ENCODE data around the gene FYB2. TPM values are rescaled to one million over a fixed set of nuclear protein-coding genes. Genes with fewer than 3 reads are reported as not detected.

The FYB2 gene
- total RNA-seq, 4 donors from 2014 or later = not detected

DNA sequence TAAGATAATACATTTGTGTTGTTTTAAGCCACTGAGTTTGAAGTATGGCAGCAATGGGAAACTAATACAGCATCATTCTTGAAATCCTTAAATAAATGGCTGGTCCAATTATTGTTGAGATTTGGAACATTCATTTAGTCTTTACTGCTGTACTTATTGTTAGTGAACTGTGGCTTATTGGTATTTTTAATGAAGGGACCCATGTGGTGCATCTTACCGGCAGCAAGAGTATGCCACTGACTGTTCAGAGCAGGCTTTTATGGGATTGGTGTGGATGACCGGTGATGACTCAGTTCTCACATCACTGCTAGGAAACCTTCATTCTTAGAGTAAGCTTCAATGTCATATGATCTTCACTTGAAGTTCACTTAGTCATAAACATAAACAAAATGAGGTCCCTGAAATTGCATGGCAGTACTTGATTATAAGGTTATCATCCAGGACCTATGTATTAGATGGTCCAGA is 142.6 kb downstream of the FYB2 start:
- DNase-seq (ENCODE audit: low spot score) (no peak), ATAC-seq (ENCODE audit: low FRiP score) (no peak)
- TF ChIP-seq, protein P1, sequence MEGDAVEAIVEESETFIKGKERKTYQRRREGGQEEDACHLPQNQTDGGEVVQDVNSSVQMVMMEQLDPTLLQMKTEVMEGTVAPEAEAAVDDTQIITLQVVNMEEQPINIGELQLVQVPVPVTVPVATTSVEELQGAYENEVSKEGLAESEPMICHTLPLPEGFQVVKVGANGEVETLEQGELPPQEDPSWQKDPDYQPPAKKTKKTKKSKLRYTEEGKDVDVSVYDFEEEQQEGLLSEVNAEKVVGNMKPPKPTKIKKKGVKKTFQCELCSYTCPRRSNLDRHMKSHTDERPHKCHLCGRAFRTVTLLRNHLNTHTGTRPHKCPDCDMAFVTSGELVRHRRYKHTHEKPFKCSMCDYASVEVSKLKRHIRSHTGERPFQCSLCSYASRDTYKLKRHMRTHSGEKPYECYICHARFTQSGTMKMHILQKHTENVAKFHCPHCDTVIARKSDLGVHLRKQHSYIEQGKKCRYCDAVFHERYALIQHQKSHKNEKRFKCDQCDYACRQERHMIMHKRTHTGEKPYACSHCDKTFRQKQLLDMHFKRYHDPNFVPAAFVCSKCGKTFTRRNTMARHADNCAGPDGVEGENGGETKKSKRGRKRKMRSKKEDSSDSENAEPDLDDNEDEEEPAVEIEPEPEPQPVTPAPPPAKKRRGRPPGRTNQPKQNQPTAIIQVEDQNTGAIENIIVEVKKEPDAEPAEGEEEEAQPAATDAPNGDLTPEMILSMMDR (IDR thresholded peaks at IDR 0.05) = no peak

DNA sequence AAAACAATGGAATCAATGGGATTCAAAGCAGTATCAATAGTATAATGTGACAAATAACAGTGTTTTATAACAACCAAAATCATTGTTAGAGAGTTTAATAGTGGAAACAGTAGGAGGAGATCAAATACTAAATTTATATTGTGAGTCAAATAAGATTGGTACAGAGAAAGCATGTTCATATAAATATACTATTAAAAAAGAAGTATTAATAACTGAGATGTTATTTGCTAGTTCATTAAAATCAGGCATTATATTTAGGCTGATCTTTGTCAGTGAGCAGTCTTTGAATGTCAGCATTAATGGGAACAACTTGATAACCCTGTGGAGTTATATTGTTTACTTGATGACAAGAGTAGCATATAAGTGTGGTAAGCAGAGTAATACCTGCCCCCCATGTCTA is 143.4 kb downstream of the FYB2 start:
- DNase-seq (ENCODE audit: low spot score) (no peak), ATAC-seq (ENCODE audit: low FRiP score) (no peak)
- TF ChIP-seq, protein P1 (IDR thresholded peaks at IDR 0.05) = no peak

- TF ChIP-seq, protein P1 (IDR thresholded peaks at IDR 0.05) = no peak
- no peak for DNase-seq (ENCODE audit: low spot score)
- no peak for ATAC-seq (ENCODE audit: low FRiP score)
Observed at GRCh38 chr1:56672579-56672978, 146.6 kb downstream of the FYB2 start.

GRCh38 chr1:56671542-56671941 is 147.7 kb downstream of the FYB2 start:
- ATAC-seq (ENCODE audit: low FRiP score) = no peak
- no peak for DNase-seq (ENCODE audit: low spot score)
- TF ChIP-seq, protein P1 (IDR thresholded peaks at IDR 0.05) = no peak

DNA sequence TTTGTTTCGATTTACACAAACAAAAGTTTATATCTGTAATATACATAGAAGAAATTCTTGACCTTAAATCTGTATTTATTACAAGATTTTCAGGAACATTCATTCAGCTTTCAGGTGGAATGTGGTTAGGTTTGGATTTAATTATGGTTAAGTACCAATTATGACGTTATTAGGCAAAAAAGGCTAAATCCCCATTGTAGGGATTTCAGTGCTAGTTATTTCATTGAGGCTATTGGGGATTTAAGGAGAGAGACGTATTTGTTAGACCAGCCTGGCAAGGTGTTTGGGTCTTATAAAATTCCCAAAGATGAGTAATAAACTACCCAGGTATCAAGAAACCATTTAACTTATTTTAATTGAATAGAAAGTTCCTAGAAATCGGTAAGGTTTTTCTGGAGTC is 148.1 kb downstream of the FYB2 start:
- TF ChIP-seq, protein P1 (IDR thresholded peaks at IDR 0.05) = no peak
- ATAC-seq (ENCODE audit: low FRiP score) (no peak), DNase-seq (ENCODE audit: low spot score) (no peak)

DNA sequence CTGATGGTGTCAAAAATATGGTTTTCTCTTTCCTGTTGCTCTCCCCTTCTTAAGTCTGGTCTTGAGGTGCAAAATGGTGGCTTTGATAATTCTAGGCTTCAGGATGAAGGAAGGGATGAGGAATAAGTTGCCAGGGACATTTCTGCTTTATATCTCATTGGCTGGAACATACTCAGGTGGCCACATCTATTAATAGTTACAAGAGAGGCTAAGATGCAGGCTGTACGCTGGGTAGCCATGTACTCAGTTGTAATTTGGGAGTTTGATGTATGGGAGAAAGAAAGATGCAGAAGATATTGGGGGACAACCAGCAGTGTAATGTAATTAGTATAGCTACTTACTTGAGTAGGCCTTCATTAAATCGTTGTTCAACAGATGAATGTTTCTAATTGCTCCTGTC is 148.9 kb downstream of the FYB2 start:
- no peak for ATAC-seq (ENCODE audit: low FRiP score)

More for the DNA sequence above, 148.9 kb downstream of the FYB2 start:
- TF ChIP-seq, protein P1 (IDR thresholded peaks at IDR 0.05) = no peak
- no peak for DNase-seq (ENCODE audit: low spot score)

Other genes with a start within 250 kb of the FYB2 start
- gene PLPP3, start 239.8 kb downstream of the FYB2 start, total RNA-seq = 100 to 1,000 TPM; 127 to 502 (median 297) TPM
- gene PRKAA2, start 174.1 kb downstream of the FYB2 start, total RNA-seq = 1 to 10 TPM in 3 of 4 donors, under 1 TPM in 1; 0.96 to 3.0 (median 1.9) TPM
- gene C8A, start 35.4 kb upstream of the FYB2 start, total RNA-seq = not detected
- gene C8B, start 146.6 kb upstream of the FYB2 start, total RNA-seq = not detected